Measurements from ENCODE around the gene SNX24. TPM values are rescaled to one million over a fixed set of nuclear protein-coding genes. Genes with fewer than 3 reads are reported as not detected.
A peak's percentile ranks its signal among the peaks of the same experiment; 100 is the strongest.

The SNX24 gene
- total and polyA plus RNA-seq, 9 of the 15 experiments (the other 6 are each of a cell fraction or from before 2014, with no cell fraction given): 5.3 to 10.1 (median 7.9) TPM

- TF ChIP-seq TAF1 (IDR thresholded peaks at IDR 0.05; ENCODE audit: control insufficient read depth, extremely low read depth, insufficient read depth, low read length, severe bottlenecking) (no peak), ZNF316 (IDR thresholded peaks at IDR 0.05) (no peak), SAFB (IDR thresholded peaks at IDR 0.05; ENCODE audit: borderline replicate concordance, low read depth, low read length) (no peak), STAT5B (CRISPR knock-in tag; IDR thresholded peaks at IDR 0.05) (no peak), ZNF12 (CRISPR knock-in tag; IDR thresholded peaks at IDR 0.05) (no peak), JUN (IDR thresholded peaks at IDR 0.05; ENCODE audit: borderline replicate concordance, low read depth, low read length) (no peak), JUN (CRISPR knock-in tag; IDR thresholded peaks at IDR 0.05; ENCODE audit: borderline replicate concordance) (no peak), C11orf30 (IDR thresholded peaks at IDR 0.05; ENCODE audit: low read depth) (no peak), ZNF77 (CRISPR knock-in tag; IDR thresholded peaks at IDR 0.05) (no peak), DMBX1 (CRISPR knock-in tag; IDR thresholded peaks at IDR 0.05; ENCODE audit: borderline replicate concordance) (no peak), MTA3 (IDR thresholded peaks at IDR 0.05; ENCODE audit: borderline replicate concordance) (peak; percentile 53; the same call in 1 of the 2 replicates), ZNF24 (IDR thresholded peaks at IDR 0.05) (no peak), ZNF133 (CRISPR knock-in tag; IDR thresholded peaks at IDR 0.05) (no peak), ZNF707 (CRISPR knock-in tag; conservative IDR thresholded peaks at IDR 0.05) (no peak), BACH1 (tag; IDR thresholded peaks at IDR 0.05) (no peak), MCM7 (IDR thresholded peaks at IDR 0.05) (no peak), ETS1 (conservative IDR thresholded peaks at IDR 0.05; ENCODE audit: control insufficient read depth, low read depth, low read length) (no peak), YY1 (IDR thresholded peaks at IDR 0.05; ENCODE audit: borderline replicate concordance in 1 of 3, control insufficient read depth in 1 of 3, extremely low read depth in 1 of 3, insufficient read depth in 3 of 3, insufficient read length in 1 of 3, insufficient replicate concordance in 2 of 3, low read depth in 1 of 3, low read length in 2 of 3) (no peak), RNF219 (CRISPR knock-in tag; IDR thresholded peaks at IDR 0.05) (no peak), PTRF (tag; IDR thresholded peaks at IDR 0.05) (no peak)
- TF ChIP-seq, protein P1, sequence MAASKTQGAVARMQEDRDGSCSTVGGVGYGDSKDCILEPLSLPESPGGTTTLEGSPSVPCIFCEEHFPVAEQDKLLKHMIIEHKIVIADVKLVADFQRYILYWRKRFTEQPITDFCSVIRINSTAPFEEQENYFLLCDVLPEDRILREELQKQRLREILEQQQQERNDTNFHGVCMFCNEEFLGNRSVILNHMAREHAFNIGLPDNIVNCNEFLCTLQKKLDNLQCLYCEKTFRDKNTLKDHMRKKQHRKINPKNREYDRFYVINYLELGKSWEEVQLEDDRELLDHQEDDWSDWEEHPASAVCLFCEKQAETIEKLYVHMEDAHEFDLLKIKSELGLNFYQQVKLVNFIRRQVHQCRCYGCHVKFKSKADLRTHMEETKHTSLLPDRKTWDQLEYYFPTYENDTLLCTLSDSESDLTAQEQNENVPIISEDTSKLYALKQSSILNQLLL (CRISPR knock-in tag; IDR thresholded peaks at IDR 0.05; ENCODE audit: borderline replicate concordance): no peak
- TF ChIP-seq, protein P2, sequence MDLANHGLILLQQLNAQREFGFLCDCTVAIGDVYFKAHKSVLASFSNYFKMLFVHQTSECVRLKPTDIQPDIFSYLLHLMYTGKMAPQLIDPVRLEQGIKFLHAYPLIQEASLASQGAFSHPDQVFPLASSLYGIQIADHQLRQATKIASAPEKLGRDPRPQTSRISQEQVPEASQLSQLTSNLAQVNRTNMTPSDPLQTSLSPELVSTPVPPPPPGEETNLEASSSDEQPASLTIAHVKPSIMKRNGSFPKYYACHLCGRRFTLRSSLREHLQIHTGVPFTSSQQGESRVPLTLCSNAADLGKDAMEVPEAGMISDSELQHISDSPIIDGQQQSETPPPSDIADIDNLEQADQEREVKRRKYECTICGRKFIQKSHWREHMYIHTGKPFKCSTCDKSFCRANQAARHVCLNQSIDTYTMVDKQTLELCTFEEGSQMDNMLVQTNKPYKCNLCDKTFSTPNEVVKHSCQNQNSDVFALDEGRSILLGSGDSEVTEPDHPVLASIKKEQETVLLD (IDR thresholded peaks at IDR 0.05): peak; percentile 21; the same call in 1 of the 2 replicates
Observed at GRCh38 chr5:122942164-122942914, 96.9 kb downstream of the SNX24 start (continued).
